ENCODE data around the gene XAB2. TPM values are rescaled to one million over a fixed set of nuclear protein-coding genes. Genes with fewer than 3 reads are reported as not detected.

Gene XAB2
- total and polyA plus RNA-seq, 2 donors (not counting 1 experiment from before 2014, with no cell fraction given), result 62.7 to 93.8 TPM

GRCh38 chr19:7618771-7619510, 10.4 kb downstream of the XAB2 start:
- Mint-ChIP-seq H3K27ac (no peak overlapping the region), H3K9me3 (ENCODE audit: insufficient read depth) (no peaks in the 10 kb centered on the region), H3K4me3 (no peak overlapping the region), H3K4me1 (no peaks in the 10 kb centered on the region), H3K27me3 (no peaks in the 10 kb centered on the region)
- no peaks in the 10 kb centered on the region for H3K4me1 ChIP-seq (ENCODE audit: control insufficient read depth in 2 of 2, insufficient read depth in 2 of 2, low read length in 2 of 2)
- no peak overlapping the region for H3K4me2 ChIP-seq (replicated peaks; ENCODE audit: low read depth, low read length, poor library complexity, severe bottlenecking)
- intact Hi-C loops (cut with micrococcal nuclease), result no loop called here
- H3K27me3 ChIP-seq (replicated peaks in 1 of 4; ENCODE audit: control extremely low read depth in 1 of 4, control insufficient read depth in 3 of 4, insufficient read depth in 4 of 4, low read length in 3 of 4), result no peaks in the 10 kb centered on the region
- H3K27ac ChIP-seq (ENCODE audit: low read length in 2 of 2), result no peak overlapping the region
- H4K20me1 ChIP-seq (ENCODE audit: control insufficient read depth, insufficient read depth, low read length, poor library complexity, severe bottlenecking), result no peaks in the 10 kb centered on the region
- no peak for TF ChIP-seq CTCF (IDR thresholded peaks at IDR 0.05)
- TF ChIP-seq EZH2 (IDR thresholded peaks at IDR 0.05; ENCODE audit: borderline replicate concordance, insufficient read depth, low read depth, low read length, poor library complexity, severe bottlenecking), result no peak
- POLR2A ChIA-PET, result interaction anchor here (0.7 kb wide), 1 partner anchor 62 kb away, joined by 5 read pairs; the partner anchor contains the start of gene TRAPPC5
- peaks cover 0 to 6% (median 0%) of the 10 kb centered on the region in 3 donors for H3K9me3 ChIP-seq (ENCODE audit: control extremely low read depth in 1 of 3, control insufficient read depth in 2 of 3, insufficient read depth in 1 of 3, low read length in 2 of 3)
- H2AFZ ChIP-seq (ENCODE audit: insufficient read depth, low read depth, low read length, poor library complexity, severe bottlenecking), result no peak overlapping the region
- DNase-seq, result no peak
- CTCF ChIA-PET, result no interaction called here
- H3K9ac ChIP-seq (ENCODE audit: low read length), result no peak overlapping the region
- peaks cover 5 to 47% of the 10 kb centered on the region in 2 experiments for H3K36me3 ChIP-seq (replicated peaks in 1 of 2; ENCODE audit: control extremely low read depth in 1 of 2, control insufficient read depth in 1 of 2, extremely low read depth in 1 of 2, insufficient read depth in 2 of 2, low read length in 1 of 2)
- ATAC-seq (ENCODE audit: low read depth), result no peak
- H3K4me3 ChIP-seq (ENCODE audit: control extremely low read depth in 1 of 5, extremely low read depth in 1 of 5, insufficient read depth in 1 of 5, low read depth in 2 of 5, low read length in 4 of 5), result no peak overlapping the region
- WGBS (ENCODE audit: insufficient coverage), result 99% methylated on average over 18 of the region's 21 CpGs
- H3K79me2 ChIP-seq (ENCODE audit: control insufficient read depth, insufficient read depth, low read length), result no peaks in the 10 kb centered on the region

GRCh38 chr19:7618348-7618747, 11.0 kb downstream of the XAB2 start:
- Histone ChIP-seq H3K4me2 (replicated peaks; ENCODE audit: low read depth, low read length, poor library complexity, severe bottlenecking) (no peak overlapping the region), H3K4me3 (ENCODE audit: control extremely low read depth in 1 of 5, extremely low read depth in 1 of 5, insufficient read depth in 1 of 5, low read depth in 2 of 5, low read length in 4 of 5) (no peak overlapping the region), H4K20me1 (ENCODE audit: control insufficient read depth, insufficient read depth, low read length, poor library complexity, severe bottlenecking) (no peaks in the 10 kb centered on the region), H3K79me2 (ENCODE audit: control insufficient read depth, insufficient read depth, low read length) (no peaks in the 10 kb centered on the region), H3K27me3 (replicated peaks in 1 of 4; ENCODE audit: control extremely low read depth in 1 of 4, control insufficient read depth in 3 of 4, insufficient read depth in 4 of 4, low read length in 3 of 4) (no peaks in the 10 kb centered on the region), H3K9ac (ENCODE audit: low read length) (no peak overlapping the region), H3K9me3 (ENCODE audit: control extremely low read depth in 1 of 3, control insufficient read depth in 2 of 3, insufficient read depth in 1 of 3, low read length in 2 of 3) (peaks cover 0 to 6% (median 0%) of the 10 kb centered on the region in 3 donors), H3K4me1 (ENCODE audit: control insufficient read depth in 2 of 2, insufficient read depth in 2 of 2, low read length in 2 of 2) (no peaks in the 10 kb centered on the region), H2AFZ (ENCODE audit: insufficient read depth, low read depth, low read length, poor library complexity, severe bottlenecking) (no peak overlapping the region), H3K36me3 (replicated peaks in 1 of 2; ENCODE audit: control extremely low read depth in 1 of 2, control insufficient read depth in 1 of 2, extremely low read depth in 1 of 2, insufficient read depth in 2 of 2, low read length in 1 of 2) (peaks cover 5 to 43% of the 10 kb centered on the region in 2 experiments), H3K27ac (ENCODE audit: low read length in 2 of 2) (no peak overlapping the region)
- 98% methylated on average over 4 of the region's 4 CpGs for WGBS (ENCODE audit: insufficient coverage)
- POLR2A ChIA-PET, result no interaction called here
- Mint-ChIP-seq H3K27me3 (no peaks in the 10 kb centered on the region), H3K9me3 (ENCODE audit: insufficient read depth) (no peaks in the 10 kb centered on the region), H3K27ac (no peak overlapping the region), H3K4me3 (no peak overlapping the region), H3K4me1 (no peaks in the 10 kb centered on the region)
- intact Hi-C loops (cut with micrococcal nuclease), result no loop called here
- CTCF ChIA-PET, result no interaction called here
- no peak for TF ChIP-seq CTCF (IDR thresholded peaks at IDR 0.05)
- no peak for TF ChIP-seq EZH2 (IDR thresholded peaks at IDR 0.05; ENCODE audit: borderline replicate concordance, insufficient read depth, low read depth, low read length, poor library complexity, severe bottlenecking)
- ATAC-seq (ENCODE audit: low read depth) (no peak), DNase-seq (no peak)

Measured in B cell (primary cell).